ENCODE data around the gene TDRD12. TPM values are rescaled to one million over a fixed set of nuclear protein-coding genes. Genes with fewer than 3 reads are reported as not detected.

The TDRD12 gene
- total RNA-seq, 1 donor: 0.36 TPM

- no peaks in the 10 kb centered on the region for H3K9me3 ChIP-seq (ENCODE audit: low read depth, low read length)
- H4K20me1 ChIP-seq (ENCODE audit: insufficient read depth, low read length): no peaks in the 10 kb centered on the region
- no peak overlapping the region for H3K4me2 ChIP-seq (ENCODE audit: insufficient read depth, low read length)
- H3K27ac ChIP-seq (ENCODE audit: low read depth, low read length): no peak overlapping the region
- no peak for DNase-seq (ENCODE audit: insufficient read length, low spot score, missing footprints)
- no peak overlapping the region for H3K4me3 ChIP-seq (ENCODE audit: insufficient read depth, low read length)
- no peak for TF ChIP-seq CTCF (IDR thresholded peaks at IDR 0.05; ENCODE audit: extremely low read depth, low read depth, low read length)
- H3K4me1 ChIP-seq (ENCODE audit: insufficient read depth, low read length): no peaks in the 10 kb centered on the region
- no peaks in the 10 kb centered on the region for H3K79me2 ChIP-seq (ENCODE audit: insufficient read depth, low read length)
- H3K36me3 ChIP-seq (ENCODE audit: insufficient read depth, low read length): no peaks in the 10 kb centered on the region
- H3K27me3 ChIP-seq (ENCODE audit: insufficient read depth, low read length): peaks cover 3% of the 10 kb centered on the region
- no peak overlapping the region for H2AFZ ChIP-seq (ENCODE audit: low read length)
Observed at GRCh38 chr19:32814624-32815023, 95.1 kb downstream of the TDRD12 start.

GRCh38 chr19:32816555-32817099 lies 97.1 kb downstream of the TDRD12 start:
- Histone ChIP-seq H3K9me3 (ENCODE audit: low read depth, low read length) (no peaks in the 10 kb centered on the region), H3K4me2 (ENCODE audit: insufficient read depth, low read length) (no peak overlapping the region), H4K20me1 (ENCODE audit: insufficient read depth, low read length) (no peaks in the 10 kb centered on the region), H3K79me2 (ENCODE audit: insufficient read depth, low read length) (no peaks in the 10 kb centered on the region), H3K4me3 (ENCODE audit: insufficient read depth, low read length) (no peak overlapping the region), H2AFZ (ENCODE audit: low read length) (no peak overlapping the region), H3K27me3 (ENCODE audit: insufficient read depth, low read length) (peaks cover 9% of the 10 kb centered on the region), H3K36me3 (ENCODE audit: insufficient read depth, low read length) (no peaks in the 10 kb centered on the region), H3K4me1 (ENCODE audit: insufficient read depth, low read length) (no peaks in the 10 kb centered on the region), H3K27ac (ENCODE audit: low read depth, low read length) (no peak overlapping the region)
- TF ChIP-seq CTCF (IDR thresholded peaks at IDR 0.05; ENCODE audit: extremely low read depth, low read depth, low read length): no peak
- no peak for DNase-seq (ENCODE audit: insufficient read length, low spot score, missing footprints)

GRCh38 chr19:32817569-32818476 lies 98.3 kb downstream of the TDRD12 start:
- Histone ChIP-seq H3K4me1 (ENCODE audit: insufficient read depth, low read length) (no peaks in the 10 kb centered on the region), H3K4me2 (ENCODE audit: insufficient read depth, low read length) (no peak overlapping the region), H3K9me3 (ENCODE audit: low read depth, low read length) (no peaks in the 10 kb centered on the region), H3K79me2 (ENCODE audit: insufficient read depth, low read length) (no peaks in the 10 kb centered on the region), H3K27me3 (ENCODE audit: insufficient read depth, low read length) (peaks cover 9% of the 10 kb centered on the region), H4K20me1 (ENCODE audit: insufficient read depth, low read length) (no peaks in the 10 kb centered on the region), H3K27ac (ENCODE audit: low read depth, low read length) (no peak overlapping the region), H2AFZ (ENCODE audit: low read length) (no peak overlapping the region), H3K36me3 (ENCODE audit: insufficient read depth, low read length) (no peaks in the 10 kb centered on the region), H3K4me3 (ENCODE audit: insufficient read depth, low read length) (no peak overlapping the region)
- DNase-seq (ENCODE audit: insufficient read length, low spot score, missing footprints): no peak
- TF ChIP-seq CTCF (IDR thresholded peaks at IDR 0.05; ENCODE audit: extremely low read depth, low read depth, low read length): no peak

- H2AFZ ChIP-seq (ENCODE audit: low read length): no peak overlapping the region
- H4K20me1 ChIP-seq (ENCODE audit: insufficient read depth, low read length): no peaks in the 10 kb centered on the region
- DNase-seq (ENCODE audit: insufficient read length, low spot score, missing footprints): no peak
- no peak overlapping the region for H3K4me3 ChIP-seq (ENCODE audit: insufficient read depth, low read length)
- H3K36me3 ChIP-seq (ENCODE audit: insufficient read depth, low read length): no peaks in the 10 kb centered on the region
- H3K9me3 ChIP-seq (ENCODE audit: low read depth, low read length): no peaks in the 10 kb centered on the region
- H3K4me2 ChIP-seq (ENCODE audit: insufficient read depth, low read length): no peak overlapping the region
- TF ChIP-seq CTCF (IDR thresholded peaks at IDR 0.05; ENCODE audit: extremely low read depth, low read depth, low read length): no peak
- H3K27me3 ChIP-seq (ENCODE audit: insufficient read depth, low read length): peaks cover 9% of the 10 kb centered on the region
- no peak overlapping the region for H3K27ac ChIP-seq (ENCODE audit: low read depth, low read length)
- no peaks in the 10 kb centered on the region for H3K4me1 ChIP-seq (ENCODE audit: insufficient read depth, low read length)
- no peaks in the 10 kb centered on the region for H3K79me2 ChIP-seq (ENCODE audit: insufficient read depth, low read length)
Observed at GRCh38 chr19:32818536-32818935, 99.0 kb downstream of the TDRD12 start.

All from osteoblast (primary cell).